GM21447 (cell line): Measurements from ENCODE around the gene LIN54.
"Not testable (repeated sequence)": the region's sequence is repeated elsewhere in the genome, so short reads cannot be mapped to it uniquely, and the experiment has no call there.

Source experiments
- ATAC-seq: cut with Tn5 transposase; IDR thresholded peaks from one replicate; pipeline ENCODE4 v1.9.1; 2021; ENCODE audit not compliant: unreplicated experiment

LIN54 gene

DNA sequence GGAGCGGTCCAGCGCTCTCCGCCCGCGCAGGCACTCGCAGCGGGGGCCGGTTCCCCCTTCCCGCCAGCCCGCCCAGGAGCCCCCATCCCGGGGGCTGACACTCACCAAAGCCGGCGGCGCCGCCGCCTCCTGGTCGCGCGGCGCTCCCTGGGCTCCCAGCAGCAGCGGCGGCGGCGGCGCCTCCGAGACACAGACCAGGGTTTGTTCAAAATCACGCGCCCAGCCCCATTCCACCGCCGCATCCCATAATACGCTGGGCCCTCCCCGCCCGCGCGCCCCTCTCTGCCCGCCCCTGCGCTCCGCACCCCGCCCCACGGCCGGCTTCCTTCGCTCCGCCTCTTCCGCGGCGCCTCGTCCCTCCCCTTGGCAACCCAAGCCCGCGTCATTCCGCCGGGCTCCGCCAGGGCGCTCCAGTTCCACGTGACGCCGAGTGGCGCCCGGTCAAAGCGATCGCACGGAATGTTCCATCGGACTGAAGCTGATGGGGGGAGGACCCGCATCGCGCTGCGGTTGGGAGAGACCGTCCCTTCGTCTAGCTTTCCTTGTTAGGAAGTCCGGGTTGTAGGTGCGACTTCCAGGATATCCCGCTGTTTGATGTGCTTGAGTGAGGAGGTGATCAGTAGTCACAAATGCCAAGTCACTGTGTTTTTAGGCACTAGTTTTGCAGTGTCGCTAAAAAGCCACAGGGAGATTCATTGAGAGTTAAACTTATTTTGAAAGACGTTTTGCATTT, 2.2 kb upstream of the LIN54 start:
- ATAC-seq, result peak; percentile 81

DNA sequence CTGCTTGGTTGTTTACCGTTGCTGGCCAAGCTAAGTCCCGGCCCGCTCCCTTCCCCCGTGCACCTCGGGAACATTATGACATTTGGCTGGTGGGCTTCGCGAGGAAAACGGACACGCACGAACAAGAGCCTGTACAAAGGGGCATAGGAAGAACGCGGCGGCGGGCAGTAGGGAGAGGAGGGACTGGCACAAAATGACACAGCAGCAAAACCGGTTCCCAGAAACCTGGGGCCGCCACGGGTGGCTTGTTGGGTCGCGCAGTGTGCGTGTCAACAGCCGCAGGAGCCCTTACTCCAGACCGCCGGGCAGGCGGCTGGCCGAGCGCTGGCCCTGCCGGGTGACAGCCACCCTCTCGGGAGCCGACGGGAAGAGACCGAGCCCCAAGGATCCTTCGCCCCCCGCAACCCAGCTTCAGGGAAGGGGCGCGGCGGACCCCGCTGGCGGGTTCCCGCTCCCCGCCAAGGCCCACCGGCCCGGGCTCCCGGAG, 1.6 kb upstream of the LIN54 start:
- ATAC-seq, result peak; percentile 3

- no peak for ATAC-seq
These were observed 1.1 kb upstream of the LIN54 start for GRCh38 chr4:83011689-83012199.

DNA sequence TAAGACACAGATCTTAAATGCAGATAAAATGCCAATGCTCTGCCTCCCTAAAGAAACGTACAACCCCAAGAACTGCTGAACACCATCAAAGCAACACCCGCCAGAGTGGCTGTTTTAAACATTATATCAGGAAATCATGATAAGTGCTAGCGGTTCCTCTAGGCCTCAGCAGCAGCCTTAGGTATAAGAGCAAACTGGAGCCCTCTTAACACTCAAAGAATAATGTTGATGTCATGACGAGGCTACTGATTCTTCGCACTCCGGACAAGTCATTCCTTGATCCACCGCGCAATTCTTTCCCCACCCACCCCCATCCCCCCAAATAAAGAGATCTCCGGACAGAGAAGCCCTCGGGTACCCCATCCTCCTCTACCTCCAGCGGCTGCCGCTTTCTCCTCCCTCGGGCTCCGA, 507 bp downstream of the LIN54 start:
- no peak for ATAC-seq

- ATAC-seq, result no peak
These were observed 1.1 kb downstream of the LIN54 start for GRCh38 chr4:83009529-83009928.

GRCh38 chr4:83003044-83003791, 7.4 kb downstream of the LIN54 start:
- not testable (repeated sequence) for ATAC-seq

DNA sequence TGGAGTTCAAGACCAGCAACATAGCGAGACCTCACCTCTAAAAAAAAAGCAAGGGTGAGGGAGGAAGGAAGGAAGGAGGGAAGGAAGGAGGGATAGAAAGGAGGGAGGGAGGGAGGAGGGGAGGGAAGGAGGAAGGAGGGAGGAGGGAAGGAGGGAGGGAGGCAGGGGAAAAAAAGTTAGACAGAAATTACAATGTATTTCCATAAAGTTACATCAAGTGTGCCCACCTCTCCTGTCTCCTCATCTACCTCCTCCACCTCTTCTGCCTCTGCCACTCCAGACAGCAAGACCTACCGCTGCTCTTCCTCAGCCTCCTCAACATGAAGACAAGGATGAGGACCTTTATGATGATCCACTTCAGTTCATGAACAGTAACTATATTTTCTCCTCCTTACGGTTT, 8.3 kb downstream of the LIN54 start:
- ATAC-seq, result no peak

- no peak for ATAC-seq
These were observed 11.7 kb downstream of the LIN54 start for GRCh38 chr4:82998898-82999297.

DNA sequence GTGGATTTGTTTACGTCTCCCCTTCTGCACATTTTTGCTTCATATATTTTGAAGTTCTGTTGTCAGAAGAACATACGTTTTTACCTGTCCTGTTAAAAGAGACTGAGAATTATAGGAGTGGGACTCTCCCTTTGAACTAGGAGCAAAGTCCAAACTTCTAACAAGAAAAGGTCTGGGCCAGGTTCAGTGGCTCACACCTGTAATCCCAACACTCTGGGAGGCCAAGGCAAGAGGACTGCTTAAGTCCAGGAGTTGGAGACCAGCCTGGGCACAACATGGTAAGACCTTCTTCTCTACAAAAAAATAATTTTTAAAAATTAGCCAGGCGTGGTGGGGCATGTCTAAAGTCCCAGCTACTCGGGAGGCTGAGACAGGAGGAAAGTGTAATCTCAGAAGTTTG, 15.8 kb downstream of the LIN54 start:
- ATAC-seq, result no peak

- peak; percentile 92 for ATAC-seq
These were observed 20.8 kb downstream of the LIN54 start for GRCh38 chr4:82989575-82990429.

DNA sequence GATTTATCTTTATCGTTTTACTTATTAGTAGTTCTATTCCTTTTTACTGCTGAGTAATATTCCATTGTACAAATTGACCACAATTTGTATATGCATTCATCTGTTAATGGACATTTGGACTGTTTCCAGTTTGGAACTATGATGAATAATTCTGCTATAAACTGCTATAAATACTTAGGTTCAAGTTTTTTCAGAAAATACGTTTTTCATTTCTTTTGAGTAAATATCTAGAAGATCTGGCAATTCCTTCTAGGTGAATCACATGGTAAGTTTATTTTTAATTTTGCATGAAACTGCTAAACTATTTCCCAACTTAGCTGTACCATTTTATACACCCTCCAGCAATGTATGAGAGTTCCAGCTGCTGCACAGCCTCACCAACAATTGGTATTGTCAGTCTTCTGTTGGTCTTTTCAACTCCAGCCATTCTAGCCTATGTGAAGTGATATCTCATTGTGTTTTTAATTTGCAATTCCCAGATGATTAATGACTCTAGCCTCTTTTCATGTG, 22.2 kb downstream of the LIN54 start:
- ATAC-seq, result no peak

- ATAC-seq, result not testable (repeated sequence)
These were observed 23.1 kb downstream of the LIN54 start for GRCh38 chr4:82987519-82987918.

DNA sequence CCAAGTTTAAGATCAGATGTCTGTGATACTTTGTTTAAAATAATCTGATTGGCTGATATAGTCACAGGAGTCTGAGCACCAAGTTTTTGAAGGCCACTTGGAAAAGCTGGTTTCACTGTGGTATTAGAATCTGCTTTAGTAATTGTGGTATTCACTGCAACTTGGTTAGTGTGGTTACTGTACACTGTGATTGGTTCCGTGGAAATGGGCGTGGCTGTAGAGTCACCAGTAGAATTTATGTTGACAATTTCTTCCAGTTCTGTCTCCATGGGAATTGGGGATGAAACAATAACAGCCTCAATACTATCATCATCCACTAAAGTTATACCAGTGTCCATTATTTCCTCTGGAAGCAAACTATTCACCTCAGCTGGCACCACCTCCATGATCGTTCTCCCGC, 26.2 kb downstream of the LIN54 start:
- no peak for ATAC-seq

DNA sequence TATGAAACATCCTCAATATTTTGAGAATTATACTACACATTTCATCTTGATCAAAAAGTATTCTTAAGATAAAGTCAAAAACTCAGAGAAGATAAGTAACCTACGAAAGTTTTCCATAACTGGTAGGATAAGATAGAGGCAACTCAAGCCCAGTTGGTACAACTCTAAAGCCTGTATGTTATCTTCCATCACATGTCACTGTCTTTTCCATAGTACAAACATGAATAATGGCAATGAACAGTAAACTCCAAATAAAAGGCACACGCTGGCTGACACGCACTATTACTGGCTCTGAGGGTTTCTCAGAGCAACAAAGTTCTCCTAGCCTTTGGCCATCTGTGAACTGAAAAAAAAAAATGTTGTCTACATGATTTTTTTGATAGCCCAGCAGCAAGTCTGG, 27.2 kb downstream of the LIN54 start:
- ATAC-seq, result no peak

DNA sequence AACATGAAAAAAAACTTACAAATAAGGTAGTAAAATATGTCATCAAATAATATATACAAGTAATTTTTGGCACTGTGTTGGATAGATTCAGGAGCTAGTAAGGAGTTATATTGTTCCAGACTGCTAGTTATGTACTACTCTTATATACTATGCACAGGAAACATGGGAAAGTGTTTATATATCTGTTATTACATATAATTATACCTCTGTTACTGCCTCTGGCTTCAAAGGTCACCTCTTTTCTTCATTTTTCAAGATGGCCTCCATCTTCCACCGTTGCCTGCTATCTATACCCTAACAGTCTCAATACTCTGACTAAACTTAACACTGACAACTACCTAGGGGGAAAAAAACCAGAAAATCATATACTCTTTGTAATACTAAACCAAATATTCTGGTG, 29.5 kb downstream of the LIN54 start:
- no peak for ATAC-seq

DNA sequence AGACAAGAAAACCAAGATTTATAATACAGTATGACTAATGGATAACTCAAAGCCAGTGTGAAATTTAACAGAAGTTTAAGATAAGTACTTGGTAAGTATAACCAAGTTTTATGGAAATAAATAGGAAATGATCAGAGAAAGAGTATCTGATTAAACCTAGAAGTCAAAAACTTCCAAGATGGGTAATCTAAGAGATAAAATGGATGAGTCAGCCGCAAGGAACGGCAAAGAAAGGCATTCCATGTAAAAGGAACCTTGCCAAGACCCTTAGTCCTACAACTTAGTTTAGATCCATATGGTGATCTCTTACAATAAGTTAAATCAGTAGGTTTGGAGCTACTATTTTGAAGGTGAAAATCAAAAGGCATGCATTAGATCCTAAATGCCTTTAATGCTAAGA, 34.8 kb downstream of the LIN54 start:
- no peak for ATAC-seq

- no peak for ATAC-seq
These were observed 41.2 kb downstream of the LIN54 start for GRCh38 chr4:82969414-82969813.

DNA sequence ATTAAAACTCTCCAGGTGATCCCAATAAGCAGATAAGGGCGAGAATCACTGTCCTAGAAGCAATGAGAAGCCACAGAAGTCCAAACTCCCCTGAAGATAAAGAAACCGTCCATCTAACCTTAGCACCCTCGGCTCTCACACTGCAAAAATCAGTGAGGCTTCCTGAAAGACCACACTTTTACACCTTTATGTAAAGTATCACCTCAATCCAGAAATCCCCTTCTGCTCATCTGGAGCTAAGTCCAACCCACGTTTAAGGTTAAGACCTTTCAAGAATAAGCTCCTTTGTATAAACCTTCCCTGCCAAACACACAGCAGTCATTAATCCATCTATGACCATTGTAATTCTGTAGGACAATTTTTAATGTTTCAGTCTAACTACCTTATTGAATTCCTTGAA, 41.7 kb downstream of the LIN54 start:
- no peak for ATAC-seq

GRCh38 chr4:82965763-82966162, 44.9 kb downstream of the LIN54 start:
- no peak for ATAC-seq

DNA sequence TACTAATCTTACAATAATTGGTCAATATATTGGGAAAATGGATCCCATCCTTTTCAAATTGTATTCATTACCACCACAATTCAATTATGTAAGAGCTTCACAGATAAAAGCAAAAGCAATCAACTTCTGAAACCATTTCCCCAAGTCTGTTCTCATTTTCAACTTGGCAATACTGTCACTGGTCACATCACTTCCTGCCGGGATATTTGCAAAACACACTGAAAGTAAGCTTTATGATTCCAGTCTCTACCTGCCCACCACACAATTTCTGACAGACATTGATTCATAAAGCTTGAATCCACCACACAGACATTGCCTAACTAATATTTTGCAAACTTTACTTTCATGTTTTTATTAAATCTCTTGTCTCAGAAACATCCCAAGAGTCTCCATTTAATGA, 53.6 kb downstream of the LIN54 start:
- ATAC-seq, result no peak

DNA sequence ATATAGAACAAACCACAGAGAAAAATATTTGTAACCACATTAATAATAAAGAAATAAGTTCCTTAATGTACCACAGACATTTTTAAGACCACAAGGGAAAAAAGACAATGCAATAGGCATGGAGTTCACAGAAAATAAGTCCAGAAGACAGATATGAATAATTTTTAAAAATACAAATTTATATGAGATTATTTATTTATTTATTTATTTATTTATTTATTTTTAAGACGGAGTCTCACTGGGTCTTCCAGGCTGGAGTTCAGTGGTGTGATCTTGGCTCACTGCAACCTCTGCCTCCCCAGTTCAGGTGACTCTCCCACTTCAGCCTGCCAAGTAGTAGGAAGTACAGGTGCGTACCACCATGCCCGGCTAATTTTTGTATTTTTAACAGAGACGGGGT, 56.4 kb downstream of the LIN54 start:
- ATAC-seq, result no peak
